ENCODE measurements around the gene HSPA9.
"Not testable (repeated sequence)": the region's sequence is repeated elsewhere in the genome, so short reads cannot be mapped to it uniquely, and the experiment has no call there.

HSPA9 gene

GRCh38 chr5:138523406-138523805 lies 51.8 kb downstream of the HSPA9 start:
- no peak overlapping the region for H3K4me3 ChIP-seq (ENCODE audit: control insufficient read depth, low read depth, low read length)
- no peak for DNase-seq (ENCODE audit: low read depth)

GRCh38 chr5:138520971-138521370 lies 54.2 kb downstream of the HSPA9 start:
- no peak overlapping the region for H3K4me3 ChIP-seq (ENCODE audit: control insufficient read depth, low read depth, low read length)
- no peak for DNase-seq (ENCODE audit: low read depth)
- TF ChIP-seq CTCF (conservative IDR thresholded peaks at IDR 0.05; ENCODE audit: control insufficient read depth, insufficient read depth, low read depth, low read length), result no peak

More at GRCh38 chr5:138523406-138523805, 51.8 kb downstream of the HSPA9 start:
- no peak for TF ChIP-seq CTCF (conservative IDR thresholded peaks at IDR 0.05; ENCODE audit: control insufficient read depth, insufficient read depth, low read depth, low read length)

GRCh38 chr5:138517437-138517836 lies 57.8 kb downstream of the HSPA9 start:
- H3K4me3 ChIP-seq (ENCODE audit: control insufficient read depth, low read depth, low read length), result no peak overlapping the region
- no peak for TF ChIP-seq CTCF (conservative IDR thresholded peaks at IDR 0.05; ENCODE audit: control insufficient read depth, insufficient read depth, low read depth, low read length)
- no peak for DNase-seq (ENCODE audit: low read depth)

- no peak for DNase-seq (ENCODE audit: low read depth)
- no peak for TF ChIP-seq CTCF (conservative IDR thresholded peaks at IDR 0.05; ENCODE audit: control insufficient read depth, insufficient read depth, low read depth, low read length)
- no peak overlapping the region for H3K4me3 ChIP-seq (ENCODE audit: control insufficient read depth, low read depth, low read length)
Measured at GRCh38 chr5:138515556-138516245, 59.5 kb downstream of the HSPA9 start.

- TF ChIP-seq CTCF (conservative IDR thresholded peaks at IDR 0.05; ENCODE audit: control insufficient read depth, insufficient read depth, low read depth, low read length), result no peak
- H3K4me3 ChIP-seq (ENCODE audit: control insufficient read depth, low read depth, low read length), result no peak overlapping the region
- no peak for DNase-seq (ENCODE audit: low read depth)
Measured at GRCh38 chr5:138514021-138514420, 61.2 kb downstream of the HSPA9 start.

GRCh38 chr5:138508958-138509357 lies 66.2 kb downstream of the HSPA9 start:
- no peak for TF ChIP-seq CTCF (conservative IDR thresholded peaks at IDR 0.05; ENCODE audit: control insufficient read depth, insufficient read depth, low read depth, low read length)
- no peak overlapping the region for H3K4me3 ChIP-seq (ENCODE audit: control insufficient read depth, low read depth, low read length)
- no peak for DNase-seq (ENCODE audit: low read depth)

GRCh38 chr5:138507485-138507884 lies 67.7 kb downstream of the HSPA9 start:
- not testable (repeated sequence) for H3K4me3 ChIP-seq (ENCODE audit: control insufficient read depth, low read depth, low read length)
- peak; percentile 73 for DNase-seq (ENCODE audit: low read depth)

All from fibroblast of mammary gland (primary cell).